H1 (cell line): ENCODE results near the gene SULT6B1. TPM values are rescaled to one million over a fixed set of nuclear protein-coding genes. Genes with fewer than 3 reads are reported as not detected.
A peak's percentile ranks its signal among the peaks of the same experiment; 100 is the strongest.

Source experiments
- CTCF ChIA-PET: fragments of 300-600 bp; sonication (Branson Sonifier 250); formaldehyde crosslinking; loops from one replicate; lab custom pipeline; 2021; ENCODE audit not compliant: partially characterized antibody; lab: Charles Lee
- POLR2A ChIA-PET: fragments of 300-600 bp; sonication (Branson Sonifier 250); formaldehyde crosslinking; loops from one replicate; lab custom pipeline; 2021; ENCODE audit warnings: inconsistent platforms; ENCODE audit not compliant: partially characterized antibody; lab: Charles Lee
- DNase-seq, 2 experiments: peaks; one replicate each; pipeline versions ENCODE4 v3.0.0 to v3.0.0-alpha.2; 2010 to 2022; ENCODE audit warnings: low spot score in 2 of 2, low read depth in 1 of 2, mixed read lengths in 1 of 2
- FAIRE-seq: peaks from 2 replicates; lab custom pipeline; 2011; peaks lifted over from hg19 to GRCh38; lab: Jason Lieb, UNC
- H2AFZ ChIP-seq: 2 replicates; pipeline ENCODE4 v1.8.1; 2012; ENCODE audit warnings: low read length, inconsistent platforms
- H2AK5ac ChIP-seq: 2 replicates; pipeline ENCODE4 v1.6.1; 2013; ENCODE audit warnings: low read depth, low read length
- H2BK120ac ChIP-seq: replicated peaks from 2 replicates; pipeline ENCODE3; 2013; ENCODE audit warnings: low read depth, low read length, inconsistent platforms
- H2BK12ac ChIP-seq: 2 replicates; pipeline ENCODE4 v1.6.1; 2013; ENCODE audit warnings: low read depth, low read length
- H2BK15ac ChIP-seq: 2 replicates; pipeline ENCODE4 v1.6.1; 2013; ENCODE audit warnings: low read length
- H2BK20ac ChIP-seq: 2 replicates; pipeline ENCODE4 v1.6.1; 2013; ENCODE audit warnings: low read length
- H2BK5ac ChIP-seq: 2 replicates; pipeline ENCODE4 v1.6.1; 2013; ENCODE audit warnings: low read depth, low read length
- H3K14ac ChIP-seq: 2 replicates; pipeline ENCODE4 v1.6.1; 2013; ENCODE audit warnings: inconsistent platforms; ENCODE audit not compliant: insufficient read length
- H3K18ac ChIP-seq: 2 replicates; pipeline ENCODE4 v1.6.1; 2013; ENCODE audit warnings: low read length; ENCODE audit errors: extremely low read depth
- H3K23ac ChIP-seq: 2 replicates; pipeline ENCODE4 v1.6.1; 2013; ENCODE audit warnings: inconsistent platforms; ENCODE audit not compliant: insufficient read length
- H3K23me2 ChIP-seq: 2 replicates; pipeline ENCODE4 v1.6.1; 2013; ENCODE audit warnings: low read depth, low read length
- H3K27ac ChIP-seq: 2 replicates; pipeline ENCODE4 v1.6.1; 2011; ENCODE audit warnings: low read depth, low read length, inconsistent platforms
- H3K27me3 ChIP-seq, 4 experiments: replicated peaks in 1 of 4; 1 replicate in 1 of 4; 2 replicates in 3 of 4; pipeline versions ENCODE4 v1.6.1 to v1.8.1; 2011 to 2013; ENCODE audit warnings: low read length in 3 of 4, mild to moderate bottlenecking in 3 of 4, inconsistent platforms in 2 of 4, mixed read lengths in 2 of 4, moderate library complexity in 1 of 4; ENCODE audit not compliant: control insufficient read depth in 3 of 4, insufficient read depth in 3 of 4; ENCODE audit errors: extremely low read depth in 1 of 4
- H3K36me3 ChIP-seq, 4 experiments: 2 replicates each; pipeline versions ENCODE4 v1.6.1 to v1.8.1; 2011 to 2013; ENCODE audit warnings: mild to moderate bottlenecking in 4 of 4, low read length in 3 of 4, moderate library complexity in 2 of 4, control low read depth in 1 of 4, inconsistent platforms in 1 of 4; ENCODE audit not compliant: insufficient read depth in 4 of 4, control insufficient read depth in 2 of 4
- H3K4ac ChIP-seq: replicated peaks from 2 replicates; pipeline ENCODE3; 2013; ENCODE audit warnings: low read length, low read depth, mixed read lengths, inconsistent platforms; ENCODE audit not compliant: insufficient read length
- H3K4me1 ChIP-seq, 4 experiments: replicated peaks in 1 of 4; 1 replicate in 1 of 4; 2 replicates in 3 of 4; pipeline versions ENCODE4 v1.6.1 to v1.8.1; 2011 to 2013; ENCODE audit warnings: low read length in 3 of 4, inconsistent platforms in 2 of 4, mixed read lengths in 1 of 4; ENCODE audit not compliant: insufficient read depth in 4 of 4, control insufficient read depth in 3 of 4
- H3K4me2 ChIP-seq, 2 experiments: 2 replicates each; pipeline versions ENCODE4 v1.6.1 to v1.8.1; 2011 to 2013; ENCODE audit warnings: low read depth in 2 of 2, low read length in 2 of 2, control low read depth in 1 of 2, inconsistent platforms in 1 of 2, mild to moderate bottlenecking in 1 of 2; ENCODE audit not compliant: insufficient read depth in 1 of 2
- H3K4me3 ChIP-seq, 4 experiments: fragments of 200-600, 300-600 bp in 1 of 4; sonication (generic), shearing (Covaris generic), sonication (Bioruptor Twin) in 1 of 4; 2 replicates each; pipeline versions ENCODE4 v1.5.1 to v1.8.1; 2011 to 2016; ENCODE audit warnings: low read length in 4 of 4, low read depth in 3 of 4, control low read depth in 2 of 4, inconsistent platforms in 2 of 4, mild to moderate bottlenecking in 2 of 4, mixed read lengths in 1 of 4, moderate library complexity in 1 of 4; ENCODE audit not compliant: insufficient read depth in 2 of 4; ENCODE audit errors: extremely low read depth in 1 of 4
- H3K56ac ChIP-seq: replicated peaks from 2 replicates; pipeline ENCODE3; 2013; ENCODE audit warnings: low read depth, mild to moderate bottlenecking, mixed read lengths, low read length, inconsistent platforms; ENCODE audit not compliant: insufficient read length
- H3K79me1 ChIP-seq: 2 replicates; pipeline ENCODE4 v1.6.1; 2013; ENCODE audit warnings: low read depth, low read length, control low read depth
- H3K79me2 ChIP-seq, 2 experiments: 2 replicates each; pipeline versions ENCODE4 v1.6.1 to v1.8.1; 2012 to 2013; ENCODE audit warnings: low read length in 2 of 2, mild to moderate bottlenecking in 2 of 2, inconsistent platforms in 1 of 2; ENCODE audit not compliant: insufficient read depth in 2 of 2, control insufficient read depth in 1 of 2
- H3K9ac ChIP-seq, 4 experiments: replicated peaks in 1 of 4; 1 replicate in 1 of 4; 2 replicates in 3 of 4; pipeline versions ENCODE4 v1.6.1 to v1.8.1; 2011 to 2013; ENCODE audit warnings: low read depth in 3 of 4, low read length in 3 of 4, control low read depth in 2 of 4, mild to moderate bottlenecking in 2 of 4, moderate library complexity in 2 of 4, inconsistent platforms in 1 of 4; ENCODE audit errors: extremely low read depth in 1 of 4
- H3K9me3 ChIP-seq, 2 experiments: 2 replicates each; pipeline versions ENCODE4 v1.6.1 to v1.8.1; 2012 to 2013; ENCODE audit warnings: mild to moderate bottlenecking in 2 of 2, moderate library complexity in 2 of 2, control low read depth in 1 of 2, inconsistent platforms in 1 of 2, low read depth in 1 of 2, low read length in 1 of 2, mixed read lengths in 1 of 2; ENCODE audit not compliant: insufficient read depth in 2 of 2
- H4K20me1 ChIP-seq, 2 experiments: replicated peaks in 1 of 2; 2 replicates each; pipeline versions ENCODE3 to v1.8.1; 2011 to 2013; ENCODE audit warnings: inconsistent platforms in 2 of 2, low read length in 2 of 2, mild to moderate bottlenecking in 1 of 2; ENCODE audit not compliant: insufficient read depth in 2 of 2, control insufficient read depth in 1 of 2
- H4K5ac ChIP-seq: 2 replicates; pipeline ENCODE4 v1.6.1; 2013; ENCODE audit warnings: low read length, low read depth, mixed read lengths, inconsistent platforms; ENCODE audit not compliant: insufficient read length
- H4K8ac ChIP-seq: 2 replicates; pipeline ENCODE4 v1.8.0; 2013; ENCODE audit warnings: mild to moderate bottlenecking, moderate library complexity, low read length, inconsistent platforms; ENCODE audit not compliant: insufficient read depth; ENCODE audit errors: extremely low read depth
- H4K91ac ChIP-seq: replicated peaks from 2 replicates; pipeline ENCODE3; 2013; ENCODE audit warnings: low read length, mixed read lengths, inconsistent platforms; ENCODE audit not compliant: insufficient read length
- CHD1 ChIP-seq: IDR thresholded peaks from 2 replicates; pipeline ENCODE4 v1.6.1; 2012; ENCODE audit warnings: low read depth, low read length, improper control_type of control experiment
- EP300 ChIP-seq, 2 experiments: IDR thresholded peaks; 1 replicate in 1 of 2; 2 replicates in 1 of 2; pipeline ENCODE4 v1.6.1; 2011 to 2012; ENCODE audit warnings: low read depth in 2 of 2, low read length in 2 of 2, mild to moderate bottlenecking in 2 of 2, borderline replicate concordance in 1 of 2, inconsistent platforms in 1 of 2, moderate library complexity in 1 of 2
- MAFK ChIP-seq: IDR thresholded peaks from 2 replicates; pipeline ENCODE4 v1.6.1; 2012; ENCODE audit warnings: low read depth, mild to moderate bottlenecking, improper control_type of control experiment, low read length
- SAP30 ChIP-seq: fragments of 300-600 bp; sonication (generic); IDR thresholded peaks from 2 replicates; pipeline ENCODE4 v1.7.1; 2012; ENCODE audit warnings: low read length, moderate library complexity, mild to moderate bottlenecking, inconsistent platforms; ENCODE audit not compliant: insufficient read depth, insufficient replicate concordance
- SP2 ChIP-seq: IDR thresholded peaks from 2 replicates; pipeline ENCODE4 v1.6.1; 2012; ENCODE audit warnings: mild to moderate bottlenecking, low read length, inconsistent platforms
- SP4 ChIP-seq: IDR thresholded peaks from 2 replicates; pipeline ENCODE4 v1.6.1; 2012; ENCODE audit warnings: low read length, inconsistent platforms
- TEAD4 ChIP-seq: IDR thresholded peaks from 2 replicates; pipeline ENCODE4 v1.6.1; 2012; ENCODE audit warnings: low read depth, low read length, inconsistent platforms, mixed read lengths
- YY1 ChIP-seq: IDR thresholded peaks from 2 replicates; pipeline ENCODE4 v1.6.1; 2011; ENCODE audit warnings: low read depth, mild to moderate bottlenecking, low read length
- WGBS, 2 experiments: shearing (Covaris generic) in 1 of 2; methylation state at CpG; one replicate each; pipeline versions ENCODE4 v1.1.6 to v1.1.7; 2013 to 2015; ENCODE audit warnings: low lambda C conversion rate in 2 of 2, mixed read lengths in 2 of 2, inconsistent platforms in 1 of 2, low coverage in 1 of 2, missing lambda C conversion rate in 1 of 2; ENCODE audit not compliant: insufficient replicate concordance in 2 of 2, insufficient coverage in 1 of 2, insufficient read length in 1 of 2; ENCODE audit errors: extremely low coverage in 1 of 2, missing lambda C conversion rate in 1 of 2; 5-methylcytosine and 5-hydroxymethylcytosine counted together
- polyA plus RNA-seq, 7 experiments: library from polyadenylated mRNA; depleted of rRNA in 3 of 7; stranded (reverse) in 5 of 7; unstranded in 2 of 7; fragments of >200 nt in 5 of 7; fragments of 200-250 nt in 2 of 7; gene quantifications; 1 replicate in 5 of 7; 2 replicates in 1 of 7; 4 replicates in 1 of 7; pipeline versions ENCODE4 v1.2.1 to v1.2.3, GENCODE V29; 2011 to 2013; ENCODE audit warnings: missing spikeins in 2 of 7, mixed read lengths in 2 of 7
- total RNA-seq: library from RNA; stranded (reverse); fragmentation: NEBNext Ultra II Directional; extraction: Animal tissue kit (Norgen Biotek cat#: 25700); gene quantifications from 2 replicates; pipeline ENCODE4 v1.2.1, GENCODE V29; 2021
- TF ChIP-seq, protein P1 (sequence below): IDR thresholded peaks from 2 replicates; pipeline ENCODE4 v1.6.1; 2012; ENCODE audit warnings: inconsistent platforms
- TF ChIP-seq, protein P2 (sequence below): IDR thresholded peaks from 2 replicates; pipeline ENCODE4 v1.6.1; 2011; ENCODE audit warnings: low read depth, mild to moderate bottlenecking, low read length; ENCODE audit not compliant: insufficient read depth

SULT6B1 gene
- total and polyA plus RNA-seq, 2 of the 8 experiments (the other 6 are each of a cell fraction or from before 2014, with no cell fraction given): not detected

DNA sequence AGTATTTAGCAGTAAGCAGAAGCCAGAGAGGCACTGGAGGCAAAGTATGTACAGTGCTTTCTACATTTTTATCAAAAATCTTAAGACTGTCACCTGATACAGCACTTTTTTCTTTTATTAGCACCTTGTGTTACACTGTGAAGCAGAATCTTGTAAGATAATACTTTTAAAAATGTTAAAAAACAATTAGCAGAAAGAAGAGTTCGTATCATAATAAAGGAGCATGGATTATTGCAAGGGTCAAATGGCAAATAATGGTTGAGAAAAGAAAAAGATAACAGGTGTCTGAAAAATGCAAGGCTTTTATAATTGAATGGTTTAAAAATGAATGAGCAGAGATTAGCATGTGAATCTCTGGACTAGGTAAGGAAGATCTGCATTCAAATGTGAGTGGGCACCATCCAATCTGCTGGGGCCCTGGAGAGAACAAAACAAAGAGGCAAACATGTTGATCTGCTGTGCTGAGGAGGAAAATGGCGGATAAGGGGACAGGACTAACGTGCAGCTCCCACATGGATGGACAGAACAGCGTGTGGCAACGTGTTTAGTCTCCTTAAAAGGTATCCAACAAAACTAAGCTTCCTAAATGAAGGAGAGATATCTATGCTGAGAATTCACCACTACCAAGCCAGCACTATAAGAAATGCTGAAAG is 17.3 kb upstream of the SULT6B1 start:
- ChIA-PET CTCF (interaction anchor here (0.7 to 2.4 kb wide), 2 partner anchors 14 to 37 kb away, joined by 3 to 12 read pairs; no protein-coding TSS in a partner anchor), POLR2A (interaction anchor here (0.7 to 2.1 kb wide), 13 partner anchors 8 to 29 kb away, joined by 3 to 26 read pairs (median 4); partner anchors contain the start of gene CEBPZOS)
- H2BK12ac ChIP-seq: peak overlapping the region; percentile 94; the same call in 1 of the 2 replicates
- peaks cover 0 to 2% of the 10 kb centered on the region in 2 experiments for H4K20me1 ChIP-seq
- H3K36me3 ChIP-seq: peaks cover 13 to 83% (median 53%) of the 10 kb centered on the region in 4 experiments
- H4K5ac ChIP-seq: peak overlapping the region; percentile 78
- H3K27ac ChIP-seq: peak overlapping the region; percentile 83
- WGBS, 2 experiments: 4% methylated on average over 5 of the region's 5 CpGs; no CpG with 5 or more reads in 1 of the 2 experiments
- no peak overlapping the region for H4K8ac ChIP-seq
- peak overlapping the region; percentile 36; the same call in 1 of the 2 replicates for H2BK20ac ChIP-seq
- no peaks in the 10 kb centered on the region for H3K23me2 ChIP-seq
- no peak overlapping the region for H2BK15ac ChIP-seq
- DNase-seq (peak in 1 of 2 experiments; percentile 79), FAIRE-seq (peak; percentile 99)
- peak overlapping the region in 3 of 4 experiments; percentile 0 to 24 (median 20); a peak in 3 of 7 replicates for H3K9ac ChIP-seq
- peak overlapping the region; percentile 2; the same call in 1 of the 2 replicates for H2AK5ac ChIP-seq
- peaks cover 0 to 50% of the 10 kb centered on the region in 2 experiments; a peak in 2 of 4 replicates for H3K79me2 ChIP-seq
- H3K14ac ChIP-seq: no peak overlapping the region
- H2BK120ac ChIP-seq: peak overlapping the region; percentile 52
- peak overlapping the region; percentile 20 for H3K56ac ChIP-seq
- peak overlapping the region; percentile 37 to 45; a peak in 3 of 4 replicates for H3K4me2 ChIP-seq
- peak overlapping the region; percentile 97 for H2BK5ac ChIP-seq
- 0 out of 2 replicates have a peak overlapping the region, but pooled peaks have one; percentile 49 for H3K18ac ChIP-seq
- no peak overlapping the region for H3K4ac ChIP-seq
- H3K23ac ChIP-seq: no peak overlapping the region
- H3K4me1 ChIP-seq: peaks cover 0 to 7% (median 0%) of the 10 kb centered on the region in 4 experiments; a peak in 2 of 7 replicates
- peaks cover 9 to 18% of the 10 kb centered on the region in 2 experiments for H3K9me3 ChIP-seq
- H3K27me3 ChIP-seq: no peaks in the 10 kb centered on the region
- peak overlapping the region in 1 of 4 experiments; percentile 49; a peak in 1 of 8 replicates for H3K4me3 ChIP-seq
- H3K79me1 ChIP-seq: no peaks in the 10 kb centered on the region
- H4K91ac ChIP-seq: peak overlapping the region; percentile 93
- no peak overlapping the region for H2AFZ ChIP-seq
- no peak for TF ChIP-seq SP2
- TF ChIP-seq CHD1: no peak
- TF ChIP-seq, protein P1, sequence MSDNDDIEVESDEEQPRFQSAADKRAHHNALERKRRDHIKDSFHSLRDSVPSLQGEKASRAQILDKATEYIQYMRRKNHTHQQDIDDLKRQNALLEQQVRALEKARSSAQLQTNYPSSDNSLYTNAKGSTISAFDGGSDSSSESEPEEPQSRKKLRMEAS: peak; percentile 94
- 0 out of 2 replicates have a peak, but pooled peaks have one; percentile 15 for TF ChIP-seq MAFK
- no peak for TF ChIP-seq SP4
- TF ChIP-seq YY1: peak; percentile 96
- TF ChIP-seq SAP30: no peak
- TF ChIP-seq, protein P2, sequence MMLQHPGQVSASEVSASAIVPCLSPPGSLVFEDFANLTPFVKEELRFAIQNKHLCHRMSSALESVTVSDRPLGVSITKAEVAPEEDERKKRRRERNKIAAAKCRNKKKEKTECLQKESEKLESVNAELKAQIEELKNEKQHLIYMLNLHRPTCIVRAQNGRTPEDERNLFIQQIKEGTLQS: no peak
- no peak for TF ChIP-seq TEAD4
- TF ChIP-seq EP300 (IDR thresholded peaks at IDR 0.05; ENCODE audit: borderline replicate concordance in 1 of 2, low read depth in 2 of 2, low read length in 2 of 2): no peak
